GM21423 (cell line): ENCODE results near the gene RHBDD1.
A peak's percentile ranks its signal among the peaks of the same experiment; 100 is the strongest.

Source experiments
- ATAC-seq: cut with Tn5 transposase; IDR thresholded peaks from one replicate; pipeline ENCODE4 v1.9.1; 2021; ENCODE audit warnings: mild to moderate bottlenecking, moderate library complexity; ENCODE audit not compliant: unreplicated experiment

RHBDD1 gene

GRCh38 chr2:227020416-227020815 is 184.6 kb downstream of the RHBDD1 start:
- no peak for ATAC-seq

- no peak for ATAC-seq
Measured at GRCh38 chr2:227022608-227023007, 186.8 kb downstream of the RHBDD1 start.

GRCh38 chr2:227025510-227025909 is 189.7 kb downstream of the RHBDD1 start:
- no peak for ATAC-seq

- ATAC-seq: no peak
Measured at GRCh38 chr2:227029426-227030105, 193.7 kb downstream of the RHBDD1 start.

- ATAC-seq: no peak
Measured at GRCh38 chr2:227030789-227031188, 194.9 kb downstream of the RHBDD1 start.

- no peak for ATAC-seq
Measured at GRCh38 chr2:227031379-227031778, 195.5 kb downstream of the RHBDD1 start.

GRCh38 chr2:227033471-227034148 is 197.8 kb downstream of the RHBDD1 start:
- ATAC-seq: peak; percentile 61

- no peak for ATAC-seq
Measured at GRCh38 chr2:227035711-227036367, 200.0 kb downstream of the RHBDD1 start.

- no peak for ATAC-seq
Measured at GRCh38 chr2:227036527-227036926, 200.7 kb downstream of the RHBDD1 start.

GRCh38 chr2:227038550-227039189 is 202.8 kb downstream of the RHBDD1 start:
- ATAC-seq: no peak

- ATAC-seq: no peak
Measured at GRCh38 chr2:227043981-227044380, 208.1 kb downstream of the RHBDD1 start.
